Mesothelial cell of epicardium (in vitro differentiated cells): ENCODE results near the gene DNM1. TPM values are rescaled to one million over a fixed set of nuclear protein-coding genes. Genes with fewer than 3 reads are reported as not detected.

Experiments used
- DNase-seq, 2 experiments: peaks; one replicate each; pipeline ENCODE4 v3.0.0; 2021; ENCODE audit warnings: low spot score in 2 of 2; ENCODE audit not compliant: unreplicated experiment in 2 of 2
- H3K27ac Mint-ChIP-seq: 2 replicates; pipeline ENCODE4 v1.8.0; 2021; ENCODE audit warnings: mixed read lengths
- H3K27me3 Mint-ChIP-seq: 2 replicates; pipeline ENCODE4 v1.8.0; 2021; ENCODE audit warnings: low read depth, mixed read lengths
- H3K36me3 Mint-ChIP-seq: 2 replicates; pipeline ENCODE4 v1.8.0; 2021; ENCODE audit warnings: mixed read lengths
- H3K4me1 Mint-ChIP-seq: 2 replicates; pipeline ENCODE4 v1.8.0; 2021; ENCODE audit warnings: mixed read lengths
- H3K4me3 Mint-ChIP-seq: 2 replicates; pipeline ENCODE4 v1.8.0; 2021; ENCODE audit warnings: mild to moderate bottlenecking, moderate library complexity, mixed read lengths
- H3K9me3 Mint-ChIP-seq: 2 replicates; pipeline ENCODE4 v1.8.0; 2021; ENCODE audit warnings: mixed read lengths
- total RNA-seq: library from RNA; stranded (reverse); gene quantifications from 3 replicates; pipeline ENCODE4 v1.2.1, GENCODE V29; 2021
- TF ChIP-seq, protein P1 (sequence below): fragments of 200-600 bp; sonication (generic); IDR thresholded peaks from one replicate; pipeline ENCODE4 v1.5.0; 2021; ENCODE audit warnings: antibody characterized with exemption; ENCODE audit not compliant: unreplicated experiment

The DNM1 gene
- total RNA-seq, 1 donor from 2014 or later = 98.6 TPM

DNA sequence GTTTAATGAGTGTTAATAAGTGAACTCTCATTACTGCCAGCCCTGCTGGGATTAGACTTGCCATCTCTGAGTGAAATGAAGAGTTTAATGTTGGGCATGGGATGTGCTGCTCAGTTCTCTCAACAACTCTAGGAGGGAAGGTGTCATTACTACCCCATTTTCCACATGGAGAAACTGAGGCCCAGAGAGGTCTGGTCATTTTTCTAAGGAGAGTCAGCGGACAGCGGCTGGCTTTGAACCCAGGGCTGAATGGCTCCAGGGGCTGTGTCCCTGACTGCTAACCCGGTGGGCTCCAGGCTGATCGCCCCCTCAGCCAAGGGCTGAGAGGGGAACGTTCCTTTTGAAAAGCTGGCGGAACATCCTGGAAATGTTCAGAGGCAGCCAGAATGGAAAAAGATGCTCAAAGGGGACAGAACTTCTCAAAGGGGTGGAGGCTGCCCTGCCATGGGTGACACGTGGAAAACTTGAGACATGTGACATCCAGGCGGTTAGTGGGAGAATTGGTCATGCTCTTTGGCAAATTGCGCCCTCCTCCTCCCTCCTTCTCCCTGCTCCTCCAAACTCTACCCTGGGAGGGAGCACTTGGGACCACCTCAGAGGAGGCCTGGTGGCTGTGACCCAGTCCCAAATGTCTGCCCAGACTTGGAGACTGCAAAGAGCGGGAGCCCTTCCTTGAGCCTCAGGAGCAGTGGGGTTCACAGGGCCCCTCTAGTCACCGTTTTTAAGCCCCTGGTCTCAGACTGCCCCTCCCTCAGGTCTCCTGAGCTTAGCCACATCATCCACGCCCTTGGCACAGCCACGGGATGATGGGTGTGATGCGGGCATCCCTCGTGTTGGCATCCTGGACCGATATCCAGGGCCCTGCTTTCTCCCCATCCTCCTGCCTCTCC is 28.7 kb downstream of the DNM1 start:
- no peak for DNase-seq
- H3K4me3 Mint-ChIP-seq = no peak overlapping the region
- TF ChIP-seq, protein P1, sequence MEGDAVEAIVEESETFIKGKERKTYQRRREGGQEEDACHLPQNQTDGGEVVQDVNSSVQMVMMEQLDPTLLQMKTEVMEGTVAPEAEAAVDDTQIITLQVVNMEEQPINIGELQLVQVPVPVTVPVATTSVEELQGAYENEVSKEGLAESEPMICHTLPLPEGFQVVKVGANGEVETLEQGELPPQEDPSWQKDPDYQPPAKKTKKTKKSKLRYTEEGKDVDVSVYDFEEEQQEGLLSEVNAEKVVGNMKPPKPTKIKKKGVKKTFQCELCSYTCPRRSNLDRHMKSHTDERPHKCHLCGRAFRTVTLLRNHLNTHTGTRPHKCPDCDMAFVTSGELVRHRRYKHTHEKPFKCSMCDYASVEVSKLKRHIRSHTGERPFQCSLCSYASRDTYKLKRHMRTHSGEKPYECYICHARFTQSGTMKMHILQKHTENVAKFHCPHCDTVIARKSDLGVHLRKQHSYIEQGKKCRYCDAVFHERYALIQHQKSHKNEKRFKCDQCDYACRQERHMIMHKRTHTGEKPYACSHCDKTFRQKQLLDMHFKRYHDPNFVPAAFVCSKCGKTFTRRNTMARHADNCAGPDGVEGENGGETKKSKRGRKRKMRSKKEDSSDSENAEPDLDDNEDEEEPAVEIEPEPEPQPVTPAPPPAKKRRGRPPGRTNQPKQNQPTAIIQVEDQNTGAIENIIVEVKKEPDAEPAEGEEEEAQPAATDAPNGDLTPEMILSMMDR = no peak
- no peak overlapping the region for H3K27ac Mint-ChIP-seq
- peaks cover 8% of the 10 kb centered on the region for H3K36me3 Mint-ChIP-seq
- no peaks in the 10 kb centered on the region for H3K27me3 Mint-ChIP-seq
- H3K4me1 Mint-ChIP-seq = no peaks in the 10 kb centered on the region
- H3K9me3 Mint-ChIP-seq = no peaks in the 10 kb centered on the region

DNA sequence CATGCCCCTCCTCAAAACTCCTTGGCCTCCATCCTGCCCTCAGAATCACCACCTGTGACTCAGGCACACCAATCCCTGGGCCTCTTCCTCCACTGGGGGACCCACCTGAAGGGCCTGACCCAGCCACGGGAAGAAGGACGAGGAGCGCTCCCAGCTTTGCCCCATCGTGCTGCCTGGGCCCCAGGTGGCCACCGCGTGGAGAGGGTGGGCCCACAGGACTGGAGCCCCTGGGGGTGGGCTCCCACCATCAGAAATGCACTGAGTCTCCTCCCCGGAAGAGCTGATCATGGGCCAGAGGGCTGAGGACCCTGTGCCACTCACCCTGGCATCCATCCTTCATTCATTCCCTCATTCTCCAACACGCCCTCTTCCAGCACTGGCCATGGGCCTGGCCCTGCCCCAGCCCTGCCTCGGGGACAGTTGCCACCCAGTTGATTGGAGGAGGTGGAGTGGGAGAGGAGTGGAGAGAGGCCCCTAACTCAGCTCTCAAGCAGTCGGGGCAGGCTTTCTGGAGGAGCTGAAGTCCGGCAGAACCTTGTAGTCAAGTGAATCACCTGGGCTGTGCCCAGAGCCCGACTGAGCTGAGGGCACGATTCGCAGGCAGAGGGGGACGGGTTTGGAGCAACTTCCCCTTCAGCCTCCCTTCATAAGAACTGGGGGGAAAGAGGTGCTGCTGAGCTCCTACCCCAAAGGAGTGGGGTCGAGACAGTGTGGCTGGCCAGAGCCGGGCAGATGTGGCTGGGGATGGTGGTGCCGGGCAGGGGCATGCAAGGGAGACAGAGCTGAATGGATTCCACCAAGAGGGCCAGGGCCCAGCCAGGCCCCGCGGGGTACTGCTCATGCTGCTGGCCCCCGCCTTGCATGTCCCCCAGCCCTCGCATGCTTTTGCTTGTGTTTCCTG is 29.6 kb downstream of the DNM1 start:
- Mint-ChIP-seq H3K9me3 (no peaks in the 10 kb centered on the region), H3K4me3 (no peak overlapping the region), H3K4me1 (no peaks in the 10 kb centered on the region), H3K27me3 (no peaks in the 10 kb centered on the region), H3K36me3 (peaks cover 5% of the 10 kb centered on the region), H3K27ac (no peak overlapping the region)
- no peak for DNase-seq
- TF ChIP-seq, protein P1 = no peak

DNA sequence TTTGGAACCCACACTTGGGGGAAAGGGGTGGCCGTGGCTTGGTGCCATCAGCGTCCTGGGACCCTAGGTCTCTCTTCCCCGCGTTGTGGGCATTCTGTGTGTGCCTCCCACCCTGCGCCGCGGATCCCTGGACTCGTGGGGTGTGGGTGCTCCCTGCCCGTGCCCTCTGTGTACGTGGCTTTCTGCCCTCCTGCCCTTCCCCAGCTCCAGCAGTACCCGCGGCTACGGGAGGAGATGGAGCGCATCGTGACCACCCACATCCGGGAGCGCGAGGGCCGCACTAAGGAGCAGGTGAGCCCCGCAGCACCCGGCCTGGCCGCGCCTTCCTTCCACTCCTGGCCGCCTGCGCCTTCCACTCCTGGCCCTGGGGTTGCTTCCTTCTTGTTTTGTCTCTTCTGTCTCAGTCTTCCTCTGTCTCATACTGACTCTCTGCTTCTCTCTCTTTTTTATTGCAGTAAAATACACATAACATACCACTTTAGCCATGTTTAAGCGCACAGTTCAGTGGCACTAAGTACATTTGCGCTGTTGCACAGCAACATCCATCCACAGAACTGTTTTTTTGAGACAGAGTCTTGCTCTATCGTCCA is 30.7 kb downstream of the DNM1 start:
- H3K4me1 Mint-ChIP-seq = no peaks in the 10 kb centered on the region
- no peak overlapping the region for H3K27ac Mint-ChIP-seq
- peaks cover 6% of the 10 kb centered on the region for H3K36me3 Mint-ChIP-seq
- H3K4me3 Mint-ChIP-seq = no peak overlapping the region
- no peaks in the 10 kb centered on the region for H3K9me3 Mint-ChIP-seq
- TF ChIP-seq, protein P1 = no peak
- no peaks in the 10 kb centered on the region for H3K27me3 Mint-ChIP-seq
- DNase-seq = no peak

GRCh38 chr9:128242124-128242523 is 38.9 kb downstream of the DNM1 start:
- Mint-ChIP-seq H3K27me3 (no peaks in the 10 kb centered on the region), H3K27ac (peak overlapping the region; percentile 61), H3K4me3 (no peak overlapping the region), H3K9me3 (no peaks in the 10 kb centered on the region), H3K4me1 (peaks cover 26% of the 10 kb centered on the region), H3K36me3 (peaks cover 9% of the 10 kb centered on the region)
- no peak for DNase-seq
- TF ChIP-seq, protein P1 = no peak

DNA sequence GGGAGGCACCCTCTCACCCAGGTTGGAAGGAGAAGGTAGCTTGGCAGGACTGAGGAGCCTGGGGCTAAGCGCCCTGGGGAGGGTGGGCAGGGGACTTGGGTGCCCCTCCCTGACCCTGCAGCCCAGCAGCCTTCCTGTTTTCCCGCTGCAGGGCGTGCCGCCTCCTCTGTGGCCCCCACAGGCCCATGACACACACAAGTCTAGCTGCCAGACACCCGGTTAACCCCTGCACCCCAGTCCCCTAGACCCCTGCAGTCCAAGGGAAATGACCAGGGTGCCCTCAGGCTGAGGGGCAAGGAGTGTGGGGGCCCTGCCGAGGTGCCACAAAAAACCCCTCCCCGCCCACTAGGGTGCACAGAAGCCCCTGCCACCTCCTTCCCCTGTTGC is 39.6 kb downstream of the DNM1 start:
- H3K27ac Mint-ChIP-seq = peak overlapping the region; percentile 61
- H3K27me3 Mint-ChIP-seq = no peaks in the 10 kb centered on the region
- H3K36me3 Mint-ChIP-seq = peaks cover 9% of the 10 kb centered on the region
- DNase-seq = no peak
- TF ChIP-seq, protein P1 = no peak
- peaks cover 26% of the 10 kb centered on the region for H3K4me1 Mint-ChIP-seq
- H3K9me3 Mint-ChIP-seq = no peaks in the 10 kb centered on the region
- no peak overlapping the region for H3K4me3 Mint-ChIP-seq
